ENCODE results near the gene OGG1. TPM values are rescaled to one million over a fixed set of nuclear protein-coding genes. Genes with fewer than 3 reads are reported as not detected.

The OGG1 gene
- total and polyA plus RNA-seq, 9 of the 15 experiments (the other 6 are each of a cell fraction or from before 2014, with no cell fraction given): 6.6 to 33.0 (median 24.4) TPM

GRCh38 chr3:9782770-9783169 is 33.0 kb downstream of the OGG1 start (continued):
- TF ChIP-seq, protein P1, sequence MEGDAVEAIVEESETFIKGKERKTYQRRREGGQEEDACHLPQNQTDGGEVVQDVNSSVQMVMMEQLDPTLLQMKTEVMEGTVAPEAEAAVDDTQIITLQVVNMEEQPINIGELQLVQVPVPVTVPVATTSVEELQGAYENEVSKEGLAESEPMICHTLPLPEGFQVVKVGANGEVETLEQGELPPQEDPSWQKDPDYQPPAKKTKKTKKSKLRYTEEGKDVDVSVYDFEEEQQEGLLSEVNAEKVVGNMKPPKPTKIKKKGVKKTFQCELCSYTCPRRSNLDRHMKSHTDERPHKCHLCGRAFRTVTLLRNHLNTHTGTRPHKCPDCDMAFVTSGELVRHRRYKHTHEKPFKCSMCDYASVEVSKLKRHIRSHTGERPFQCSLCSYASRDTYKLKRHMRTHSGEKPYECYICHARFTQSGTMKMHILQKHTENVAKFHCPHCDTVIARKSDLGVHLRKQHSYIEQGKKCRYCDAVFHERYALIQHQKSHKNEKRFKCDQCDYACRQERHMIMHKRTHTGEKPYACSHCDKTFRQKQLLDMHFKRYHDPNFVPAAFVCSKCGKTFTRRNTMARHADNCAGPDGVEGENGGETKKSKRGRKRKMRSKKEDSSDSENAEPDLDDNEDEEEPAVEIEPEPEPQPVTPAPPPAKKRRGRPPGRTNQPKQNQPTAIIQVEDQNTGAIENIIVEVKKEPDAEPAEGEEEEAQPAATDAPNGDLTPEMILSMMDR (IDR thresholded peaks at IDR 0.05 in 2 of 3, conservative IDR thresholded peaks at IDR 0.05 in 1 of 3; ENCODE audit: insufficient read depth in 2 of 3, low read depth in 1 of 3, low read length in 3 of 3): peak; percentile 44 to 68 (median 56); a peak in 5 of 6 replicates
- TF ChIP-seq SP1 (CRISPR knock-in tag; IDR thresholded peaks at IDR 0.05): no peak
- no peak for TF ChIP-seq MBD2 (IDR thresholded peaks at IDR 0.05; ENCODE audit: borderline replicate concordance, low read depth)
- TF ChIP-seq ZNF174 (CRISPR knock-in tag; IDR thresholded peaks at IDR 0.05): no peak
- 0 out of 2 replicates have a peak, but pooled peaks have one; percentile 17 for TF ChIP-seq E4F1 (CRISPR knock-in tag; IDR thresholded peaks at IDR 0.05; ENCODE audit: borderline replicate concordance)
- TF ChIP-seq SAP30 (IDR thresholded peaks at IDR 0.05; ENCODE audit: borderline replicate concordance, insufficient read depth, low read depth, low read length, poor library complexity, severe bottlenecking): no peak
- TF ChIP-seq LCOR (CRISPR knock-in tag; IDR thresholded peaks at IDR 0.05): peak; percentile 48; the same call in 1 of the 2 replicates
- TF ChIP-seq RAD21 (CRISPR knock-in tag; conservative IDR thresholded peaks at IDR 0.05 in 1 of 2, IDR thresholded peaks at IDR 0.05 in 1 of 2): peak; percentile 42 to 59
- TF ChIP-seq, protein P2, sequence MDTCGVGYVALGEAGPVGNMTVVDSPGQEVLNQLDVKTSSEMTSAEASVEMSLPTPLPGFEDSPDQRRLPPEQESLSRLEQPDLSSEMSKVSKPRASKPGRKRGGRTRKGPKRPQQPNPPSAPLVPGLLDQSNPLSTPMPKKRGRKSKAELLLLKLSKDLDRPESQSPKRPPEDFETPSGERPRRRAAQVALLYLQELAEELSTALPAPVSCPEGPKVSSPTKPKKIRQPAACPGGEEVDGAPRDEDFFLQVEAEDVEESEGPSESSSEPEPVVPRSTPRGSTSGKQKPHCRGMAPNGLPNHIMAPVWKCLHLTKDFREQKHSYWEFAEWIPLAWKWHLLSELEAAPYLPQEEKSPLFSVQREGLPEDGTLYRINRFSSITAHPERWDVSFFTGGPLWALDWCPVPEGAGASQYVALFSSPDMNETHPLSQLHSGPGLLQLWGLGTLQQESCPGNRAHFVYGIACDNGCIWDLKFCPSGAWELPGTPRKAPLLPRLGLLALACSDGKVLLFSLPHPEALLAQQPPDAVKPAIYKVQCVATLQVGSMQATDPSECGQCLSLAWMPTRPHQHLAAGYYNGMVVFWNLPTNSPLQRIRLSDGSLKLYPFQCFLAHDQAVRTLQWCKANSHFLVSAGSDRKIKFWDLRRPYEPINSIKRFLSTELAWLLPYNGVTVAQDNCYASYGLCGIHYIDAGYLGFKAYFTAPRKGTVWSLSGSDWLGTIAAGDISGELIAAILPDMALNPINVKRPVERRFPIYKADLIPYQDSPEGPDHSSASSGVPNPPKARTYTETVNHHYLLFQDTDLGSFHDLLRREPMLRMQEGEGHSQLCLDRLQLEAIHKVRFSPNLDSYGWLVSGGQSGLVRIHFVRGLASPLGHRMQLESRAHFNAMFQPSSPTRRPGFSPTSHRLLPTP (IDR thresholded peaks at IDR 0.05; ENCODE audit: borderline replicate concordance, extremely low read depth, insufficient read length): no peak
- TF ChIP-seq ESRRB (CRISPR knock-in tag; IDR thresholded peaks at IDR 0.05; ENCODE audit: borderline replicate concordance): no peak
- no peak for TF ChIP-seq FOXA1 (IDR thresholded peaks at IDR 0.05; ENCODE audit: borderline replicate concordance)
- TF ChIP-seq, protein P3, sequence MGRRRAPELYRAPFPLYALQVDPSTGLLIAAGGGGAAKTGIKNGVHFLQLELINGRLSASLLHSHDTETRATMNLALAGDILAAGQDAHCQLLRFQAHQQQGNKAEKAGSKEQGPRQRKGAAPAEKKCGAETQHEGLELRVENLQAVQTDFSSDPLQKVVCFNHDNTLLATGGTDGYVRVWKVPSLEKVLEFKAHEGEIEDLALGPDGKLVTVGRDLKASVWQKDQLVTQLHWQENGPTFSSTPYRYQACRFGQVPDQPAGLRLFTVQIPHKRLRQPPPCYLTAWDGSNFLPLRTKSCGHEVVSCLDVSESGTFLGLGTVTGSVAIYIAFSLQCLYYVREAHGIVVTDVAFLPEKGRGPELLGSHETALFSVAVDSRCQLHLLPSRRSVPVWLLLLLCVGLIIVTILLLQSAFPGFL (CRISPR knock-in tag; IDR thresholded peaks at IDR 0.05): no peak
- TF ChIP-seq PKNOX1 (IDR thresholded peaks at IDR 0.05): peak; percentile 85
- no peak for TF ChIP-seq ZNF717 (CRISPR knock-in tag; IDR thresholded peaks at IDR 0.05)
- TF ChIP-seq HCFC1 (IDR thresholded peaks at IDR 0.05; ENCODE audit: low read depth, low read length): no peak
- no peak for TF ChIP-seq RBM17 (IDR thresholded peaks at IDR 0.05; ENCODE audit: borderline replicate concordance, low read depth, low read length)
- TF ChIP-seq FOSL1 (tag; conservative IDR thresholded peaks at IDR 0.05): peak; percentile 6; the same call in 1 of the 2 replicates
- no peak for TF ChIP-seq GATA2 (CRISPR knock-in tag; IDR thresholded peaks at IDR 0.05)
